Tibial artery (tissue), 4 donors: ENCODE measurements around the gene RIN3.

Experiments
- DNase-seq, 2 donors: peaks; one replicate each; pipeline ENCODE4 v3.0.0-alpha.2; 2019
- H3K27ac ChIP-seq, 2 donors: fragments of 200-600 bp; sonication (generic) in 1 of 2; 1 replicate in 1 of 2; 2 replicates in 1 of 2; pipeline ENCODE4 v1.5.1; 2018 to 2019; ENCODE audit warnings: mild to moderate bottlenecking in 1 of 2
- H3K27me3 ChIP-seq, 2 donors: fragments of 200-600 bp; sonication (generic) in 1 of 2; one replicate each; pipeline versions ENCODE4 v1.5.1 to v1.6.0; 2016 to 2019
- H3K36me3 ChIP-seq, 3 donors: fragments of 200-600 bp; sonication (generic) in 2 of 3; one replicate each; pipeline ENCODE4 v1.5.1; 2016 to 2019; ENCODE audit warnings: mild to moderate bottlenecking in 2 of 3
- H3K4me1 ChIP-seq, 4 donors: fragments of 200-600 bp; sonication (generic) in 2 of 4; 1 replicate in 3 of 4; 2 replicates in 1 of 4; pipeline ENCODE4 v1.5.1; 2016 to 2019
- H3K4me3 ChIP-seq, 2 donors: fragments of 200-600 bp; sonication (generic) in 1 of 2; 1 replicate in 1 of 2; 2 replicates in 1 of 2; pipeline ENCODE4 v1.5.1; 2018 to 2019; ENCODE audit warnings: mild to moderate bottlenecking in 2 of 2
- H3K9me3 ChIP-seq, 3 donors: fragments of 200-600 bp; sonication (generic) in 1 of 3; one replicate each; pipeline ENCODE4 v1.5.1; 2016 to 2019
- CTCF ChIP-seq, 2 experiments: fragments of 200-600 bp in 1 of 2; fragments of 450-650 bp in 1 of 2; IDR thresholded peaks; one replicate each; pipeline ENCODE4 v1.5.1; 2017 to 2019; ENCODE audit warnings: antibody characterized with exemption in 2 of 2, mild to moderate bottlenecking in 1 of 2, moderate library complexity in 1 of 2
- intact Hi-C: fragments of 100-400 bp; cut with DNase I; formaldehyde crosslinking; loops from one replicate; pipeline ENCODE4 v1.15.0; 2023; ENCODE audit warnings: low total_unique reads

Gene RIN3

GRCh38 chr14:92552066-92552465, 38.5 kb downstream of the RIN3 start:
- no peak for TF ChIP-seq CTCF (IDR thresholded peaks at IDR 0.05)
- no peak for DNase-seq
- intact Hi-C loops: no loop called here
- Histone ChIP-seq H3K36me3 (peaks cover 4 to 11% (median 4%) of the 10 kb centered on the region in 3 donors), H3K27ac (peak overlapping the region; percentile 8 to 61), H3K4me1 (peaks cover 0 to 34% (median 20%) of the 10 kb centered on the region in 4 donors), H3K27me3 (no peaks in the 10 kb centered on the region), H3K9me3 (no peaks in the 10 kb centered on the region), H3K4me3 (no peak overlapping the region)

GRCh38 chr14:92553438-92553837, 39.9 kb downstream of the RIN3 start:
- H3K9me3 ChIP-seq: no peaks in the 10 kb centered on the region
- no peak for DNase-seq
- intact Hi-C loops: no loop called here
- no peak for TF ChIP-seq CTCF (IDR thresholded peaks at IDR 0.05)
- peaks cover 0 to 34% (median 20%) of the 10 kb centered on the region in 4 donors for H3K4me1 ChIP-seq
- no peaks in the 10 kb centered on the region for H3K27me3 ChIP-seq
- H3K36me3 ChIP-seq: peaks cover 10 to 20% (median 12%) of the 10 kb centered on the region in 3 donors
- peak overlapping the region; percentile 61 for H3K27ac ChIP-seq
- no peak overlapping the region for H3K4me3 ChIP-seq

- TF ChIP-seq CTCF (IDR thresholded peaks at IDR 0.05): no peak
- intact Hi-C loops: no loop called here
- DNase-seq: no peak
- Histone ChIP-seq H3K36me3 (peaks cover 12 to 31% (median 16%) of the 10 kb centered on the region in 3 donors), H3K9me3 (no peaks in the 10 kb centered on the region), H3K4me3 (no peak overlapping the region), H3K27ac (no peak overlapping the region), H3K4me1 (peaks cover 0 to 16% (median 11%) of the 10 kb centered on the region in 4 donors), H3K27me3 (no peaks in the 10 kb centered on the region)
Observed at GRCh38 chr14:92555465-92556111, 42.0 kb downstream of the RIN3 start.

- DNase-seq: no peak
- Histone ChIP-seq H3K4me3 (no peak overlapping the region), H3K4me1 (peaks cover 0 to 16% (median 11%) of the 10 kb centered on the region in 4 donors), H3K9me3 (no peaks in the 10 kb centered on the region), H3K36me3 (peaks cover 12 to 31% (median 16%) of the 10 kb centered on the region in 3 donors), H3K27me3 (no peaks in the 10 kb centered on the region), H3K27ac (no peak overlapping the region)
- intact Hi-C loops: no loop called here
- TF ChIP-seq CTCF (IDR thresholded peaks at IDR 0.05): no peak
Observed at GRCh38 chr14:92556255-92556741, 42.7 kb downstream of the RIN3 start.

- Histone ChIP-seq H3K4me3 (no peak overlapping the region), H3K4me1 (peaks cover 0 to 16% (median 11%) of the 10 kb centered on the region in 4 donors), H3K36me3 (peaks cover 12 to 31% (median 16%) of the 10 kb centered on the region in 3 donors), H3K27ac (no peak overlapping the region), H3K27me3 (no peaks in the 10 kb centered on the region), H3K9me3 (no peaks in the 10 kb centered on the region)
- no peak for DNase-seq
- no peak for TF ChIP-seq CTCF (IDR thresholded peaks at IDR 0.05)
- intact Hi-C loops: no loop called here
Observed at GRCh38 chr14:92556863-92557543, 43.4 kb downstream of the RIN3 start.
